Measurements from ENCODE around the gene PSMB2.

PSMB2 gene

DNA sequence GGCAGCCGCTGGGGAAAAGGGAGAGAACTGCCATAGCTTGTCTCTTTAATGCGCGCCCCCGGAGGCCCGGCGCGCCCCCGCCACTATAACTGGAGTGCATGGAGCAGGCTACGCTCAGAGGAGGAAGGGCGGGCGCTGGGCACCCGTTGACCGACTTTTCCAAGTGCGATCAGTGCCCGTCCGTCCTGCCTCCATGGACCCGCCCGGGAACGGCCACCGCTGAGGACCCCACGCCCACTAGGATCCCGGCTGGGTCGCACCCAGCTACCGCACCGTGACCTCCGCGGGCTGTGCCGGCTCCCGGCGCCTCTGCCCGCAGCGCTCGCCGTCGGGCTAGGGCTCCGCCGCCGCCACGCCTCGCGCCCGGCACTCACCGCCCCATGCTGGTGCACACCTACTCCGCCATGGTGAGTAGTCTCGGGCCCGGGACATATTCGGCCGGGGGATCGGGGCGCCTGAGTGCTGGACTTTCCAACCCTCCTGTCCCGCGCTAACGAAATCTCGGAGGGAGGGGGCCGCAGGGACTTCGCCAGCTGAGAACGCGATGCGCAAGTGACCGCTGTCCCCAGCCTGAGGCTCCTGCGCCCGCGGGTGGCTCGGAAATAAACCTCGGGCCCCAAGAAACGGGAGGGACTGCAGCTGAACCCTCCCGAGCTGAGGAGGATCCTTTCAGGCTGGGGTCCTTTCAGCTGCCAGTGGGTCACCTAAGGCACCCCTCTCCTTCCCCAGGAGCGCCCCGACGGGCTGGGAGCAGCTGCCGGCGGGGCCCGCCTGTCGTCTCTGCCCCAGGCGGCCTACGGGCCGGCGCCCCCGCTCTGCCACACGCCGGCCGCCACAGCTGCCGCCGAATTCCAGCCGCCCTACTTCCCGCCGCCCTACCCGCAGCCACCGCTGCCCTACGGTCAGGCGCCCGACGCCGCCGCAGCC, 67.9 kb downstream of the PSMB2 start, which contains the start of gene TFAP2E:
TSS of gene TFAP2E (plus strand) at position 117 of the 927 bp plus-strand sequence. CDS start at position 381, 264 bp downstream.
- in situ Hi-C loops (cut with MboI; ENCODE audit: low sequenced_read_pairs) = no loop called here

DNA sequence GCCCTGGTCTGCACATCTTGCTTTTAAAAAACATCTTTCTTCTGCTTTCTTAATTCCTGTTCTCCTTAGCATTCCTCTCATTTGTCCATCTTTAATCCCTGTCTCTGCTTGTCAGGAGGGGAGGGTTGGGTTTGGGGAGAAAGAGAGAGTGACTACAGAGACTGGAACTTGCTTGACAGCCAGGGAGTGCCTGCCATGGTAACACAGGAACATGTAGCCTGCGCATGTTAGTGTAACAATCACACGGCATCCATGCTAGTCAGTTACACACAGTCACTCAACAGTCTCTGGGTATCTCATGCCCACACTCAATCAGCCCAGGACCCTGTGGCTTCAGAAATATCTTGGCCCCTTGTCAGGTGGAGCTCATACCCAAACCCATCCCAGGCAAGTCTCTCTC, 69.0 kb downstream of the PSMB2 start:
- in situ Hi-C loops (cut with MboI; ENCODE audit: low sequenced_read_pairs) = no loop called here

DNA sequence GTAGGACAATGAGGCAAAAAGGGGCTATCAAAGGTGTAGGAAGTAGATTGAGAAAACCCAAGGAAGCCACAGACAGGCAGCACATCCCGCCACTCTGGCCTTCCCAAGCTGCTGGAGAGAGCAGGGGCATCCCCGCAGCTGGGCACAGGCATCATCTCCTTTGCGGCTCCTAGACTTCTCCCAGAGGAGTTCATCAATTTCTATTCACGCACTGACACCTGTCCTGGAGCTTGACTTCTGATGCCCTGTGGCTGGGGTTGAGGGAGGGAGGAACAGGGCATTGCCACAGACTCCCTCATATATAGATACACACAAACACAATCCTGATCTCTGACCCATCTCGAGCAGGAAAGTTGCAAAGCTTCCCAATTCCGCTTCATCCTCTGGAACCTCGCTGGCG, 70.1 kb downstream of the PSMB2 start:
- in situ Hi-C loops (cut with MboI; ENCODE audit: low sequenced_read_pairs) = no loop called here

DNA sequence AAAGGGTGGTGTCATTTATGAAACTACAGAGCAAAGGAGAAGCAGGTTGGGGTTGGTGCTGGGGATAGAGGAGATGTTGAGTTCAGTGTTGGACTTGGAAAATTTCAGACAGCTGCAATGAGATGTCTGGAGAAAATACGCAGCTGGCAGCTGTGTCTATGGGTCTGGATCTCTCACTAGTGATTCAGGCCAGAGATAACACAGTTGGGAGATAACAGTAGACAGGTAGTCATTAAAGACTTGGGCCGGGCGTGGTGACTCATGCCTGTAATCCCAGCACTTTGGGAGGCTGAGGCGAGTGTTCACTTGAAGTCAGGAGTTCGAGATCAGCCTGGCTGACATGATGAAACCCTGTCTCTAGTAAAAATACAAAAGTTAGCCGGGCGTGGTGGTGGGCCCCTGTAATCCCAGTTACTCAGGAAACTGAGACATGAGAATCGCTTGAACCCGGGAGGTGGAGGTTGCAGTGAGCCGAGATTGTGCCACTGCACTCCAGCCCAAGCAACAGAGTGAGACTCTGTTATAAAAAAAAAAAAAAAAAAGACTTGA, 70.7 kb downstream of the PSMB2 start:
- in situ Hi-C loops (cut with MboI; ENCODE audit: low sequenced_read_pairs) = no loop called here

DNA sequence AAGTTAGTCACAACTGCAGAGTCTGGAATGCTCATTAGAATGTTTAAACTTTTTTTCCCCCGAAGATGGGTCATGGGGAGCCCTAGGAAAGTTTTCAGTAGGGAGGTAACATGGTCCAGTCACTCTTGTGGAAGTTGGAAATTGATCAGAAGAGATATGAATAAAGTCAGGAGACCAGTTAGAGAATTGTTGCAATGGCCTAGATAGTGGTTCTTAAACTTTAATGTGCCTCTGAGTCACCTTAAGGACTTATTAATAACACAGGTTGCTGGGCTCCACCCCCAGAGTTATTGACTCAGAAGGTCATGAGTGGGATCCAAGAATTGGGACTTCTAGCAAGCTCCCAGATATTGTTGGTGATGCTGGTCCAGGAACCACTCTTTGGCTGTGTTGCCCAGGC, 71.4 kb downstream of the PSMB2 start:
- in situ Hi-C loops (cut with MboI; ENCODE audit: low sequenced_read_pairs) = loop anchor here (10.0 kb wide), 1 partner anchor 145 kb away; the partner anchor contains the start of gene C1orf216

DNA sequence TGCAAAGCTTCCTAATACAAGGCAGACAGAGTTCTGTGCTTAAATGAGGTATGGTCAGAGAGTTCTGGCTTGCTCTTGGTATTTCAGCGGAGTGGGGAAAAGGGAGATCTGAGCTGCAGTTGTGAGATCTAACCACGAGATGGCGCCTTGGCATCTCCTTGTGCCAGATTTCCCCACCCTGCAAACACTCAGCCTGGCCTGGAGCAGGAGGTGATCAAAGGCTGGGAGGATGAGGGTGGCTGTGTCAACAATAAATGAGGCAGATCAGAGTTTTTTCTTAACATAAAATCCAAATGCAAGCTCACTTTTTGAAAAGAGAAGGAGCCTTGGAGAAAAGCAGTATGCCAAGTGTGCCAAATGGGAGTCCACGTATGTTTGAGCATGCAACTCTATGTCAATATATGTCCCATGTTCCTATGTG, 72.3 kb downstream of the PSMB2 start:
- in situ Hi-C loops (cut with MboI; ENCODE audit: low sequenced_read_pairs) = loop anchor here (10.0 kb wide), 1 partner anchor 146 kb away; the partner anchor contains the start of gene C1orf216

DNA sequence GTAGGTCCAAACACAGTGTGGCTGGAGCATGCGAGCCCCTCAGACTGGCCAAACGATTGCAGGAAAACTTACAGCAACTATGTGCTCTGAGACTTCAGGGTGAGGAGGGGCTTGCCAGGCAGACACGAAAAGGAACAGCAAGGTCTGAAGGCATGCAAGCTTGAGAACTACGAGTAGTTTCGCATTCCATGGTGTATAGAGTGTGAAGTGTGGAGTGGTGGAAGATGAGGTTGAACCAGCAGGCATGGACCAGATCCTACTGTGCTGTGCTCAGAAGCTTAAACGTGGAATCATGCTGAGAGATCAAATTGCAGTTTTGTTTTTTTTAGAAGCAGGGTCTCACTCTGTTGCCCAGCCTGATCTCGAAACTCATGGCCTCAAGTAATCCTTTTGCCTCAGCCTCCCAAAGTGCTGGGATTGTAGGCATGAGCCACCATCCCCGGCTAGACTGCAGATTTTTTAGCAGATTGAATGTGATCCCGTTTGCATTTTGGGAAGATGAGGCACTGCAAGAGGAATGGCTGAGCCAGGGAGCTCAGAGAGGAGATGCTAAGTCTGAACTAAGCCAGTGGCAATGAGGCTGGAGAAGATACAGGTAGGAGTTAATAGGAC, 73.3 kb downstream of the PSMB2 start:
- in situ Hi-C loops (cut with MboI; ENCODE audit: low sequenced_read_pairs) = loop anchor here (10.0 kb wide), 1 partner anchor 147 kb away; the partner anchor contains the start of gene C1orf216

DNA sequence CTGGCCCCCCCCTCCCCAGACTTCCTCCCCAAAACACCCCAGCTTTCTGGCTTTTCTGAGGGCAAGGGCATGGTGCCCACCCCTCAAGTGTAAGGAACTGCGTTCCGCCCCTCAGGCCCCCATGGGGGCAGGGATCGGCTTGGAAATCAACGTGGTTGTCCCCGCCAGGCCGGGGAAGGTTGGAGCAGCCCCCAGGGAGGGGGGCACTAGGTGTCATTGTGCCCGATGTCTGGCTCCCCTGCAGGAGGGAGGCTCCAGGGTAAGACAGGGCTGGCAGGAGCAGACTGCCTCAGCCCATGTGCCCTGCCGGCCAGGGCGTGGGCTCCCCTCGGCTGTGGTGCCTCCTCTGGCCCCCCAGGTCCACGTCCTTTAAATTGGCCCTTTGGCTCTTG, 75.6 kb downstream of the PSMB2 start:
- in situ Hi-C loops (cut with MboI; ENCODE audit: low sequenced_read_pairs) = loop anchor here (10.0 kb wide), 1 partner anchor 149 kb away; the partner anchor contains the start of gene C1orf216

DNA sequence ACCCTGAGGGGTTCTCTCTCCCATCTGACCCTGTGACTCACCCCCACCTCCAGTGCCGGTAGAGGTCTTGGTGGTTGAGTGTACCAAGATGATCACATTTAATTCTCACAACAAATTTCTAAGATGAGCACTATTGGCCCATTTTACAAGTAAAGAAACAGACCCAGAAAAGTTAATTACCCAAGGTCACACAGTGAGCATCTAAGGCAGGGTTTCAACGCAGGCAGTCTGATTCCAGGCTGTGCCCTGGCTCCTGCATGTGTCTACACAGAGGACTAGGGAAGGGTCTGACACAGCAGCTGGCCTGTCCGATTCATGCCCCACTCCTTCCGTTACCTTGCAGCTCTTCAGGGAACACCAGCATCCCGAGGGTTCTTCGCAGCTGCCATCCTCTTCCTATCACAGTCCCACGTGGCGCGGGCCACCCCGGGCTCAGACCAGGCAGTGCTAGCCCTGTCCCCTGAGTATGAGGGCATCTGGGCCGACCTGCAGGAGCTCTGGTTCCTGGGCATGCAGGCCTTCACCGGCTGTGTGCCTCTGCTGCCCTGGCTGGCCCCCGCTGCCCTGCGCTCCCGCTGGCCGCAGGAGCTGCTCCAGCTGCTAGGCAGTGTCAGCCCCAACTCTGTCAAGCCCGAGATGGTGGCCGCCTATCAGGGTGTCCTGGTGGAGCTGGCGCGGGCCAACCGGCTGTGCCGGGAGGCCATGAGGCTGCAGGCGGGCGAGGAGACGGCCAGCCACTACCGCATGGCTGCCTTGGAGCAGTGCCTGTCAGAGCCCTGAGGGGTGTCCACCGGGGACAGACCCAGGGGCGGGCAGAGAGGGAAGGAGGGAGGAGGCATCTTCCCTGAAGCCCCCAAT, 76.2 kb downstream of the PSMB2 start:
- in situ Hi-C loops (cut with MboI; ENCODE audit: low sequenced_read_pairs) = loop anchor here (10.0 kb wide), 1 partner anchor 150 kb away; the partner anchor contains the start of gene C1orf216

DNA sequence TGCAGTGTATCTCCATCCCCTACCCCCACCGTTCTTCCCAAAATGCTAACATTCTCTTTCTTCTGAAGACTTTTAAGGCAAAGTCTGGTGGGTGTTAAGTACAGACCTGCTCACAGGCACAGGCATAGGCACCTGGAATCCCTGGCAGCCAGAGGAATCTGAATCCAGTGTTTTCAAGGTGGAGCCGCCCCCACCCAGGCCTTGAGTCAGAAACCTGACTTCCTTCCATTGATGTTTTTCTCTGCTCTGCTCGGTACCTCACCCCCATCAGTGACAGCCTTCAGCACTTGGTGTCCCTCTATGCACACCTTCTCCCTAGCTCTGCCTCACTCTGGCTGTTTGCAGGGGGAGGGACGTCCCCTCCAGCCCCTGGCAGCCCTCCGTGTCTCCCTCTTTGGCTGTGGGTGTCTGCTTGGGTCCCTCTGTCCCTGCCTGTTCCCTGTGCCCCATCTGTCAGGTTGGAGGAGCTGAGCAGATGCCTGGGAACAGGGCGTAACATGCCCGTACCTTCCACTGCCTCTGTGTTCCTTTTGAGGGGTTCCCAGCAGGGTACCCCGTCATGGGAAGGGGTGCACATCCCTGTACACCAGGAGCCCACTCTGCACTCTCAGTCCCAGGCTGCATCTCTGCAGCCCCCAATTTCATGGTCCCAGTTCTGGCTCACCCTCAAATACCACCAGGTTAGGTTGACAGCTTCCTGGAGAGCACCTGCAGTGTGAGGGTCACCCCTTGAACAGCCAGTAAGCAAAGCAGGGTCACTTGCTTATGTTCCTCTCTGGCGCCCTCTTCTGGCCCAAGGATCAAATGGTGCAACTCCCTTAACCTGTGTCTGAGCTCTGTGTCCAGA, 77.1 kb downstream of the PSMB2 start:
- in situ Hi-C loops (cut with MboI; ENCODE audit: low sequenced_read_pairs) = loop anchor here (10.0 kb wide), 1 partner anchor 151 kb away; the partner anchor contains the start of gene C1orf216

DNA sequence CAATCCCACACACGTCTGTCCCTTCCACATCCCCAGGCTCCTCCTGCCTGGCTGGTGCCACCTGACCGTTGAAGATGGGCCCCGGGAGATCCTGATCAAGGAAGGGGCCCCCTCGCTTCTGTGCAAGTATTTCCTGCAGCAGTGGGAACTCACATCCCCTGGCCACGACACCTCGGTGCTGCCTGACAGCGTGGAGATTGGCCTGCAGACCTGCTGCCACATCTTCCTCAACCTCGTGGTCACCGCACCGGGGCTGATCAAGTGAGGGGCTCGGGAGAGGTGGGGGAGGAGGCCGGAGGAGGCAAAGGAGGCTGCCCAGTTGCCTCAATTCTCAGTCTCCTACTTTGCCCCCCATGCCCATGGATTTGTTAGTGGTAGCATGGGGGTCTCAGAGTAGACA, 78.2 kb downstream of the PSMB2 start:
- in situ Hi-C loops (cut with MboI; ENCODE audit: low sequenced_read_pairs) = loop anchor here (10.0 kb wide), 1 partner anchor 152 kb away; the partner anchor contains the start of gene C1orf216

DNA sequence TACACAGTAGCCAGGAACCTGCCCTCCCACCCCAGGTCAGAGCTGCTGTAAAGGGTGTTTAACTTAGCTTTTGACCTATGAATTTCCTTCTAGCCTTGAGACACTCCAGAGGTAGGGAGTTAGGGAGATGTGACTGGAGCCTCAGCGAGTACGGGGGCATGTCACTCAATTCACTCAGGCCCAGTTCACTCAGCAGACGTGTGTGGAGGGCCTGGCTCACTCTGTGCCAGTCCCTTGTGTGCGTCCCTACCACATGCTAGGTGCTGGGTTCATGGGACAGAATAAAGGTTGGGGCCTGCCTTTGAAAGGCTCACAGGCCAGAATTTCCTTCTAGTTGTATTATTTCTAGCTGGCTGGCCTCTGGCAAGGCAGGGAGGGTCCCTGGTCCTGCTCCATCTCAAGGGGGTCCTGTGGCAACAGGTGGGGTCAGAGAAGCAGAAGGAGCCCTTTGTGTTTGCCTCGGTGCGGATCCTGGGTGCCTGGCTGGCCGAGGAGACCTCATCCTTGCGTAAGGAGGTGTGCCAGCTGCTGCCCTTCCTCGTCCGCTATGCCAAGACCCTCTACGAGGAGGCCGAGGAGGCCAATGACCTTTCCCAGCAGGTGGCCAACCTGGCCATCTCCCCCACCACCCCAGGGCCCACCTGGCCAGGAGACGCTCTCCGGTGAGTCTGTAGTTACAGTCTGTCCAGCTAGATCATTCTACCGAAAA, 79.2 kb downstream of the PSMB2 start:
- in situ Hi-C loops (cut with MboI; ENCODE audit: low sequenced_read_pairs) = loop anchor here (10.0 kb wide), 1 partner anchor 153 kb away; the partner anchor contains the start of gene C1orf216

DNA sequence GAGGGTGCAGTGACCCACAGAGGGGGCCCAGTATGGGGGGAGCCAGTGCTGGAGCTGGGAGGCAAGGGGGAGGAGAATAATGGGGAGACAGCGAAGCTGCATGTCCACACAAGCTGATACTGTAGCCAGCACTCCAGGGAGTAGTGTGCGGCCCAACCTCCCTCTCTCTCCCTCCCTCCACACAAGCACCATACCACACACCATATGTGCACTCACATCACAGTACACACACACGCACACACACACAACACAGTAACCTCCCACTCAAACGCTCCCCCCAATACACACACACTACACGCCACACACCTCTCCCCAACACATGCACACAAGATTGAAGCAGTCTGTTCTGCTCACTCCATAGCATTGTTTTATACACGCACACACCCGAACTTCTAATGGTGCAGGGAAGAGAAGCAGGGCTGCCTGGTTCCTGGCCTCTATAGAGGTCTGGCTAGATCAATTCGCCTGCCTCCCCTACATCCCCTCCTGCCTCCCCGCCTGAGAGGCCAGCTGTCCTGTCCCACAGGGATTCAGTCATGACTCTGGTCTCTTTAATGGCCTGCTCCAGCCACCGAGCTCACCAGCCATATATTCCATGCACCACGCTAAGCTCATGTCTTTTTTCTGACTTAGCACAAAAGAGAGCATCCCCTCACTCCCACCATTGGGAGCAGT, 79.9 kb downstream of the PSMB2 start:
- in situ Hi-C loops (cut with MboI; ENCODE audit: low sequenced_read_pairs) = loop anchor here (10.0 kb wide), 1 partner anchor 153 kb away; the partner anchor contains the start of gene C1orf216

DNA sequence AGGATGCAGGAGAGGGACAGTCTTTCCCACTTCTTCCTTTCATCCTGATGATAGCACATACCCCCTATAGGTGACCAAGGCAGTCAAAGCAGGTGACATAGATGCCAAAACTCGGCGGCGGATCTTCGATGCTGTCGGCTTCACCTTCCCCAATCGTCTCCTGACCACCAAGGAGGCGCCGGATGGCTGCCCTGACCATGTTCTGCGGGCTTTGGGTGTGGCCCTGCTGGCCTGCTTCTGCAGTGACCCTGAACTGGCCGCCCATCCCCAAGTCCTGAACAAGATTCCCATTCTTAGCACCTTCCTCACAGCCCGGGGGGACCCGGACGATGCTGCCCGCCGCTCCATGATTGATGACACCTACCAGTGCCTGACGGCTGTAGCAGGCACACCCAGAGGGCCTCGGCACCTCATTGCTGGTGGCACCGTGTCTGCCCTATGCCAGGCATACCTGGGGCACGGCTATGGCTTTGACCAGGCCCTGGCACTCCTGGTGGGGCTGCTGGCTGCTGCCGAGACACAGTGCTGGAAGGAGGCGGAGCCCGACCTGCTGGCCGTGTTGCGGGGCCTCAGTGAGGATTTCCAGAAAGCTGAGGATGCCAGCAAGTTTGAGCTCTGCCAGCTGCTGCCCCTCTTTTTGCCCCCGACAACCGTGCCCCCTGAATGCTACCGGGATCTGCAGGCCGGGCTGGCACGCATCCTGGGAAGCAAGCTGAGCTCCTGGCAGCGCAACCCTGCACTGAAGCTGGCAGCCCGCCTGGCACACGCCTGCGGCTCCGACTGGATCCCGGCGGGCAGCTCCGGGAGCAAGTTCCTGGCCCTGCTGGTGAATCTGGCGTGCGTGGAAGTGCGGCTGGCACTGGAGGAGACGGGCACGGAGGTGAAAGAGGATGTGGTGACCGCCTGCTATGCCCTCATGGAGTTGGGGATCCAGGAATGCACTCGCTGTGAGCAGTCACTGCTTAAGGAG, 80.8 kb downstream of the PSMB2 start:
- in situ Hi-C loops (cut with MboI; ENCODE audit: low sequenced_read_pairs) = loop anchor here (10.0 kb wide), 1 partner anchor 154 kb away; the partner anchor contains the start of gene C1orf216

DNA sequence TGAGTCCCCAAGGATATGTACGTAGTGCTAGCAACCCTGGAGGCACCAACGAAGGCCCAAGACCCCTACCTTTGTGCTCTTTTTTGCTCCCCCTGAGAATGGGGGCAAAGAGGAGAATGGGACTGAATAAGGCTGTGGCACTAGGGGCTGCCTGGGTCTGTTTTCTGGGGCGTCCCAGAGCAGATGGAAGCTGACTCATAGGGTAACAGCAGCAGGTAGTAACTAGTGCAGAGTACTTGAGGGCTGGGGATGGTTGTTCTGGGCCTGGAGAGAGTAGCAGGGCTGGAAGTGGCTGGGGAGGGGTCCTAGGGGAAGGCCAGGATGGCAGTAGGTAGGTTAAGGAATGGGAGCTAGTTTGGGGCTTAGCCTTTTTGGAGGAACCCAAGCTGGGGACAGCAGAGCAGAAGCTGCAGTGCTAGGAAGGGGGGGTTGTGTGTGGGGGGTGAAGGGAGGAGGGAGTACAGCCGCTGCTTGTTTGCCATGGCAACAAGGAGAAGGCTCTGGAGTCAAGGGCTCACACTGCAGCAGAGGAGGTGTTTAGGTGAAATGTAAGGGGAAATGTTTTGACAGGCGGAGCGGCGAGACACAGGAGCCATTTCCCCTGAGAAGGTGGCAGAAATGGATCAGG, 81.9 kb downstream of the PSMB2 start:
- in situ Hi-C loops (cut with MboI; ENCODE audit: low sequenced_read_pairs) = no loop called here

All from HL-60/S4 treated with retinoic acid at 250 ng/mL for 4 days and 3 days (cell line).